Panc1 (cell line): Measurements from ENCODE around the gene CPLANE1.

ENCODE experiments used
- CTCF ChIP-seq: fragments of 450-650 bp; IDR thresholded peaks from 2 replicates; pipeline ENCODE4 v1.5.1; 2017; ENCODE audit warnings: mild to moderate bottlenecking
- POLR2AphosphoS5 ChIP-seq: IDR thresholded peaks from 2 replicates; pipeline ENCODE4 v1.6.1; 2012; ENCODE audit warnings: mild to moderate bottlenecking, low read depth, low read length, moderate library complexity
- TF ChIP-seq, protein P1 (sequence below), 2 experiments: IDR thresholded peaks; 2 replicates each; pipeline ENCODE4 v1.6.1; 2011 to 2012; ENCODE audit warnings: low read depth in 2 of 2, control low read depth in 1 of 2, low read length in 1 of 2, mild to moderate bottlenecking in 1 of 2, moderate library complexity in 1 of 2; ENCODE audit not compliant: insufficient read depth in 1 of 2

GRCh38 chr5:37133939-37134338 lies 115.2 kb downstream of the CPLANE1 start:
- TF ChIP-seq POLR2AphosphoS5 (no peak), CTCF (no peak)
- TF ChIP-seq, protein P1, sequence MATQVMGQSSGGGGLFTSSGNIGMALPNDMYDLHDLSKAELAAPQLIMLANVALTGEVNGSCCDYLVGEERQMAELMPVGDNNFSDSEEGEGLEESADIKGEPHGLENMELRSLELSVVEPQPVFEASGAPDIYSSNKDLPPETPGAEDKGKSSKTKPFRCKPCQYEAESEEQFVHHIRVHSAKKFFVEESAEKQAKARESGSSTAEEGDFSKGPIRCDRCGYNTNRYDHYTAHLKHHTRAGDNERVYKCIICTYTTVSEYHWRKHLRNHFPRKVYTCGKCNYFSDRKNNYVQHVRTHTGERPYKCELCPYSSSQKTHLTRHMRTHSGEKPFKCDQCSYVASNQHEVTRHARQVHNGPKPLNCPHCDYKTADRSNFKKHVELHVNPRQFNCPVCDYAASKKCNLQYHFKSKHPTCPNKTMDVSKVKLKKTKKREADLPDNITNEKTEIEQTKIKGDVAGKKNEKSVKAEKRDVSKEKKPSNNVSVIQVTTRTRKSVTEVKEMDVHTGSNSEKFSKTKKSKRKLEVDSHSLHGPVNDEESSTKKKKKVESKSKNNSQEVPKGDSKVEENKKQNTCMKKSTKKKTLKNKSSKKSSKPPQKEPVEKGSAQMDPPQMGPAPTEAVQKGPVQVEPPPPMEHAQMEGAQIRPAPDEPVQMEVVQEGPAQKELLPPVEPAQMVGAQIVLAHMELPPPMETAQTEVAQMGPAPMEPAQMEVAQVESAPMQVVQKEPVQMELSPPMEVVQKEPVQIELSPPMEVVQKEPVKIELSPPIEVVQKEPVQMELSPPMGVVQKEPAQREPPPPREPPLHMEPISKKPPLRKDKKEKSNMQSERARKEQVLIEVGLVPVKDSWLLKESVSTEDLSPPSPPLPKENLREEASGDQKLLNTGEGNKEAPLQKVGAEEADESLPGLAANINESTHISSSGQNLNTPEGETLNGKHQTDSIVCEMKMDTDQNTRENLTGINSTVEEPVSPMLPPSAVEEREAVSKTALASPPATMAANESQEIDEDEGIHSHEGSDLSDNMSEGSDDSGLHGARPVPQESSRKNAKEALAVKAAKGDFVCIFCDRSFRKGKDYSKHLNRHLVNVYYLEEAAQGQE (IDR thresholded peaks at IDR 0.05; ENCODE audit: insufficient read depth in 1 of 2, low read depth in 2 of 2, low read length in 1 of 2): no peak
